Neural cell (in vitro differentiated cells): Measurements from ENCODE around the gene GCSAM. TPM values are rescaled to one million over a fixed set of nuclear protein-coding genes. Genes with fewer than 3 reads are reported as not detected.

Experiments used
- H2AFZ ChIP-seq: fragments of 200-600, 300-800 bp; sonication (generic), shearing (Covaris generic); 2 replicates; pipeline ENCODE4 v1.6.0; 2014; ENCODE audit warnings: low read depth, mild to moderate bottlenecking, antibody characterized with exemption, low read length, moderate library complexity
- H3F3A ChIP-seq: fragments of 200-600 bp; shearing (Covaris generic); 2 replicates; pipeline ENCODE4 v1.6.1; 2016; ENCODE audit warnings: mild to moderate bottlenecking, moderate library complexity, mixed read lengths, antibody characterized with exemption, low read length; ENCODE audit not compliant: insufficient read depth, poor library complexity, severe bottlenecking
- H3K27ac ChIP-seq: fragments of 200-600, 300-800 bp; sonication (generic), shearing (Covaris generic); 2 replicates; pipeline ENCODE4 v1.5.1; 2014; ENCODE audit warnings: mild to moderate bottlenecking, low read length, moderate library complexity
- H3K27me3 ChIP-seq: fragments of 300-800, 200-600 bp; sonication (generic), shearing (Covaris generic); 2 replicates; pipeline ENCODE4 v1.6.0; 2014; ENCODE audit warnings: mild to moderate bottlenecking, low read depth, low read length, moderate library complexity; ENCODE audit not compliant: insufficient read depth
- H3K36me3 ChIP-seq: fragments of 300-800, 200-600 bp; sonication (generic), shearing (Covaris generic); 2 replicates; pipeline ENCODE4 v1.5.1; 2014; ENCODE audit warnings: mild to moderate bottlenecking, antibody characterized with exemption, low read length, moderate library complexity; ENCODE audit not compliant: insufficient read depth
- H3K4me2 ChIP-seq: fragments of 300-800, 200-600 bp; sonication (generic), shearing (Covaris generic); 2 replicates; pipeline ENCODE4 v1.6.0; 2014; ENCODE audit warnings: mild to moderate bottlenecking, low read length
- H3K4me3 ChIP-seq: fragments of 300-800, 200-600 bp; sonication (generic), shearing (Covaris generic); 2 replicates; pipeline ENCODE4 v1.5.1; 2014; ENCODE audit warnings: mild to moderate bottlenecking, low read length, moderate library complexity
- H3K79me2 ChIP-seq: fragments of 200-600 bp; shearing (Covaris generic); replicated peaks from 2 replicates; pipeline ENCODE4 v1.6.0; 2014; ENCODE audit warnings: mild to moderate bottlenecking, low read length, moderate library complexity; ENCODE audit not compliant: insufficient read depth
- H3K9ac ChIP-seq: fragments of 300-800, 200-600 bp; sonication (generic), shearing (Covaris generic); 2 replicates; pipeline ENCODE4 v1.6.1; 2016; ENCODE audit warnings: mild to moderate bottlenecking, low read length, mixed read lengths
- H3K9me2 ChIP-seq: fragments of 200-600 bp; shearing (Covaris generic); 2 replicates; pipeline ENCODE4 v1.6.1; 2016; ENCODE audit warnings: mild to moderate bottlenecking, low read length, mixed read lengths; ENCODE audit not compliant: insufficient read depth
- H3K9me3 ChIP-seq: fragments of 200-600, 300-800 bp; sonication (generic), shearing (Covaris generic); 2 replicates; pipeline ENCODE4 v1.6.1; 2016; ENCODE audit warnings: mild to moderate bottlenecking, mixed run types, low read length, moderate library complexity, mixed read lengths
- H4K20me1 ChIP-seq: fragments of 200-600 bp; shearing (Covaris generic); 2 replicates; pipeline ENCODE4 v1.6.1; 2016; ENCODE audit warnings: mild to moderate bottlenecking, mixed run types; ENCODE audit not compliant: insufficient read depth
- EP300 ChIP-seq: fragments of 450-650 bp; conservative IDR thresholded peaks from 2 replicates; pipeline ENCODE4 v1.6.1; 2014; ENCODE audit warnings: antibody characterized with exemption, mild to moderate bottlenecking, moderate library complexity; ENCODE audit not compliant: poor library complexity, severe bottlenecking
- EZH2 ChIP-seq: fragments of 200-600, 300-800 bp; shearing (Covaris generic), sonication (generic); IDR thresholded peaks from 2 replicates; pipeline ENCODE4 v1.6.1; 2014; ENCODE audit warnings: antibody characterized with exemption, low read length, borderline replicate concordance, mild to moderate bottlenecking; ENCODE audit not compliant: insufficient read depth, poor library complexity, severe bottlenecking
- MXI1 ChIP-seq: fragments of 450-650 bp; conservative IDR thresholded peaks from 2 replicates; pipeline ENCODE4 v1.6.1; 2014; ENCODE audit warnings: antibody characterized with exemption, mild to moderate bottlenecking; ENCODE audit not compliant: poor library complexity, severe bottlenecking
- POLR2AphosphoS5 ChIP-seq: IDR thresholded peaks from 2 replicates; pipeline ENCODE4 v1.6.1; 2012
- RAD21 ChIP-seq: fragments of 450-650 bp; conservative IDR thresholded peaks from 2 replicates; pipeline ENCODE4 v1.6.1; 2014; ENCODE audit warnings: antibody characterized with exemption, mild to moderate bottlenecking, moderate library complexity
- SMC3 ChIP-seq: fragments of 450-650 bp; conservative IDR thresholded peaks from 2 replicates; pipeline ENCODE4 v1.6.1; 2014; ENCODE audit warnings: antibody characterized with exemption, mild to moderate bottlenecking, moderate library complexity; ENCODE audit not compliant: poor library complexity
- TAF1 ChIP-seq: IDR thresholded peaks from 2 replicates; pipeline ENCODE4 v1.6.1; 2012; ENCODE audit warnings: low read depth
- polyA plus RNA-seq: library from polyadenylated mRNA; depleted of rRNA; stranded (reverse); fragments of >200 nt; gene quantifications from 2 replicates; pipeline ENCODE4 v1.2.3, GENCODE V29; 2014
- TF ChIP-seq, protein P1 (sequence below): fragments of 450-650 bp; IDR thresholded peaks from 2 replicates; pipeline ENCODE4 v1.5.1; 2014; ENCODE audit warnings: antibody characterized with exemption, mild to moderate bottlenecking, moderate library complexity; ENCODE audit not compliant: poor library complexity, severe bottlenecking
- TF ChIP-seq, protein P2 (sequence below): IDR thresholded peaks from 2 replicates; pipeline ENCODE4 v1.6.1; 2012; ENCODE audit warnings: borderline replicate concordance

Gene GCSAM
- polyA plus RNA-seq, 1 donor from 2014 or later: not detected

DNA sequence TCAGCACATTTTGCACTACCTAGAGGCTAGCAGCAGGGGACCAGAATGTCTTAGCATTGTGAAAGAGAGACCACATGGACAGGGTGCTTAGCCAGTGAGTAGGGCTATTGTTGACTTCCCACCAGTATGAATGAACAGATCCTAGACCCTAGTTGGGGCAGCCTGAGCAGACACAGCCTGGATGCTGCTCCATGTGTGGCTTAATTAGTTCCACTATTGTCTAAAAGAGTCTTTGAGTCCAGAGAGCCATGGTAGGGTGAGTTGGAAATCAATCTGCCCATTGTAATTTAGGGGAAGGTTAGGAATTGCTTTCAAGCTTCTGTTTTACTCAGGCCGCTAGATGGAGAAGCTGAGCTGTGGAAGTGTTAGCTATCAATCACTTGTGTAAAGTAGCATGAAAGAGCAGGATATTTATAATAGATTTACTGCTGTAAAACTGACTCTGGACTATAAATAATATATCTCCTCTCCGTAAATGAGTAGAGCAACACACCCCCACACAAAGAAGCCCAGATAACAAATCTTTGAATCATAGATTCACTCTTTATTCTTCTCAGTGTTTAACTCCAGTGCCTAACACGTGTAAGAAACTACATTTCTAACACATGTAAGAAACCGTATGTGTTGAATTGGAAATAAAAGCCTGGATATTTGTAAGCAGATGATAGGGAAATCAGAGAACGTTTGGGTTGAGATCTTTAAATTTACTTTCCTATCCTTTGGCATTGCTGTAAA is 4.1 kb upstream of the GCSAM start:
- H3K27me3 ChIP-seq: no peaks in the 10 kb centered on the region
- no peaks in the 10 kb centered on the region for H3K9me3 ChIP-seq
- no peaks in the 10 kb centered on the region for H3K9me2 ChIP-seq
- H3K4me3 ChIP-seq: no peak overlapping the region
- no peak overlapping the region for H3K27ac ChIP-seq
- H3K79me2 ChIP-seq: no peaks in the 10 kb centered on the region
- no peak overlapping the region for H3K4me2 ChIP-seq
- no peaks in the 10 kb centered on the region for H3F3A ChIP-seq
- TF ChIP-seq EZH2: no peak
- TF ChIP-seq TAF1: no peak
- no peak for TF ChIP-seq EP300
- no peak for TF ChIP-seq POLR2AphosphoS5
- no peak for TF ChIP-seq MXI1
- peak; percentile 83 for TF ChIP-seq SMC3
- TF ChIP-seq RAD21: peak; percentile 85
- TF ChIP-seq, protein P1, sequence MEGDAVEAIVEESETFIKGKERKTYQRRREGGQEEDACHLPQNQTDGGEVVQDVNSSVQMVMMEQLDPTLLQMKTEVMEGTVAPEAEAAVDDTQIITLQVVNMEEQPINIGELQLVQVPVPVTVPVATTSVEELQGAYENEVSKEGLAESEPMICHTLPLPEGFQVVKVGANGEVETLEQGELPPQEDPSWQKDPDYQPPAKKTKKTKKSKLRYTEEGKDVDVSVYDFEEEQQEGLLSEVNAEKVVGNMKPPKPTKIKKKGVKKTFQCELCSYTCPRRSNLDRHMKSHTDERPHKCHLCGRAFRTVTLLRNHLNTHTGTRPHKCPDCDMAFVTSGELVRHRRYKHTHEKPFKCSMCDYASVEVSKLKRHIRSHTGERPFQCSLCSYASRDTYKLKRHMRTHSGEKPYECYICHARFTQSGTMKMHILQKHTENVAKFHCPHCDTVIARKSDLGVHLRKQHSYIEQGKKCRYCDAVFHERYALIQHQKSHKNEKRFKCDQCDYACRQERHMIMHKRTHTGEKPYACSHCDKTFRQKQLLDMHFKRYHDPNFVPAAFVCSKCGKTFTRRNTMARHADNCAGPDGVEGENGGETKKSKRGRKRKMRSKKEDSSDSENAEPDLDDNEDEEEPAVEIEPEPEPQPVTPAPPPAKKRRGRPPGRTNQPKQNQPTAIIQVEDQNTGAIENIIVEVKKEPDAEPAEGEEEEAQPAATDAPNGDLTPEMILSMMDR: peak; percentile 87
- TF ChIP-seq, protein P2, sequence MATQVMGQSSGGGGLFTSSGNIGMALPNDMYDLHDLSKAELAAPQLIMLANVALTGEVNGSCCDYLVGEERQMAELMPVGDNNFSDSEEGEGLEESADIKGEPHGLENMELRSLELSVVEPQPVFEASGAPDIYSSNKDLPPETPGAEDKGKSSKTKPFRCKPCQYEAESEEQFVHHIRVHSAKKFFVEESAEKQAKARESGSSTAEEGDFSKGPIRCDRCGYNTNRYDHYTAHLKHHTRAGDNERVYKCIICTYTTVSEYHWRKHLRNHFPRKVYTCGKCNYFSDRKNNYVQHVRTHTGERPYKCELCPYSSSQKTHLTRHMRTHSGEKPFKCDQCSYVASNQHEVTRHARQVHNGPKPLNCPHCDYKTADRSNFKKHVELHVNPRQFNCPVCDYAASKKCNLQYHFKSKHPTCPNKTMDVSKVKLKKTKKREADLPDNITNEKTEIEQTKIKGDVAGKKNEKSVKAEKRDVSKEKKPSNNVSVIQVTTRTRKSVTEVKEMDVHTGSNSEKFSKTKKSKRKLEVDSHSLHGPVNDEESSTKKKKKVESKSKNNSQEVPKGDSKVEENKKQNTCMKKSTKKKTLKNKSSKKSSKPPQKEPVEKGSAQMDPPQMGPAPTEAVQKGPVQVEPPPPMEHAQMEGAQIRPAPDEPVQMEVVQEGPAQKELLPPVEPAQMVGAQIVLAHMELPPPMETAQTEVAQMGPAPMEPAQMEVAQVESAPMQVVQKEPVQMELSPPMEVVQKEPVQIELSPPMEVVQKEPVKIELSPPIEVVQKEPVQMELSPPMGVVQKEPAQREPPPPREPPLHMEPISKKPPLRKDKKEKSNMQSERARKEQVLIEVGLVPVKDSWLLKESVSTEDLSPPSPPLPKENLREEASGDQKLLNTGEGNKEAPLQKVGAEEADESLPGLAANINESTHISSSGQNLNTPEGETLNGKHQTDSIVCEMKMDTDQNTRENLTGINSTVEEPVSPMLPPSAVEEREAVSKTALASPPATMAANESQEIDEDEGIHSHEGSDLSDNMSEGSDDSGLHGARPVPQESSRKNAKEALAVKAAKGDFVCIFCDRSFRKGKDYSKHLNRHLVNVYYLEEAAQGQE: no peak
- H2AFZ ChIP-seq: peak overlapping the region; percentile 2
- no peaks in the 10 kb centered on the region for H3K36me3 ChIP-seq
- H3K9ac ChIP-seq: no peak overlapping the region
- H4K20me1 ChIP-seq: no peaks in the 10 kb centered on the region

DNA sequence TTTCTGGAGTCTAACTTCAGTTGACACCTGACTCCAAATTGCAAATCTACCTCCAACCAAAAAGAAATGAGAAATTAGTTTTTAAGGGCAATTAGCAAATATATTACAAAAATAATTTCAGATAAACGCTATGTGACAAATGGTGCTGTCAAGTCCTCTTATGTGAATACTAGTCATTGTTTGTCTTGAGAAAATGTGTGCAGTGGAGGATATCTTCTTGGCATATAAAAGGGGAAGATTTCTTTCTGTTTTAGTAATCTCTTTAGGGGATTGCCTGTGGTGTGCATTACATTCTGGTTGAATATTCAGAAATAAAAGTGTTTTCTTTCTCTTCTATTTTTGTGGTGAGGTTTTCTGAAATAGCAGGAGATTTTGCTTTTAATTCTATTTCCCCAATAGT is 3.0 kb upstream of the GCSAM start:
- Histone ChIP-seq H3K9me2 (no peaks in the 10 kb centered on the region), H3F3A (no peaks in the 10 kb centered on the region), H4K20me1 (no peaks in the 10 kb centered on the region), H3K27me3 (no peaks in the 10 kb centered on the region), H3K36me3 (no peaks in the 10 kb centered on the region), H3K9ac (no peak overlapping the region), H3K4me2 (no peak overlapping the region), H3K79me2 (no peaks in the 10 kb centered on the region), H3K9me3 (no peaks in the 10 kb centered on the region), H2AFZ (no peak overlapping the region), H3K4me3 (no peak overlapping the region), H3K27ac (no peak overlapping the region)
- TF ChIP-seq MXI1: no peak
- no peak for TF ChIP-seq EZH2
- TF ChIP-seq TAF1: no peak
- TF ChIP-seq, protein P2: no peak
- no peak for TF ChIP-seq RAD21
- no peak for TF ChIP-seq EP300
- no peak for TF ChIP-seq POLR2AphosphoS5
